NCI-H526 (cell line): Measurements from ENCODE around the gene ADARB2.
"Not testable (repeated sequence)": the region's sequence is repeated elsewhere in the genome, so short reads cannot be mapped to it uniquely, and the experiment has no call there.

Experiments
- DNase-seq, 2 experiments: peaks; one replicate each; lab custom pipeline; 2025; lab: John Stamatoyannopoulos, UW

ADARB2 gene

DNA sequence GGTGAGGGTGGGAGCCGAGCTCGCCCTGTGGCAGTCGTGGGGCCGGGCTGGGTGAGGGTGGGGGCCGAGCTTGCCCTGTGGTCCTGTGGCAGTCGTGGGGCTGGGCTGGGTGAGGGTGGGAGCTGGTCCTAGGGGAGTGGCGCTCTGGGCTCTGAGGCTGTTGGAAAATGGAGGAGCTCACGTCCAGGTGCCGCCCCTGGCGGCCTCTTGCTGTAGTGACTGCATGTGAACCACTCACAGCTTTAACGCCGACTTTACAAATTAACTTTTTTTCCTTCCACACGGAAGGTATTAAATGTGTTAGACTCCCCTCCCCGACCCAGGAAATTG is 368.5 kb downstream of the ADARB2 start:
- DNase-seq: no peak

DNA sequence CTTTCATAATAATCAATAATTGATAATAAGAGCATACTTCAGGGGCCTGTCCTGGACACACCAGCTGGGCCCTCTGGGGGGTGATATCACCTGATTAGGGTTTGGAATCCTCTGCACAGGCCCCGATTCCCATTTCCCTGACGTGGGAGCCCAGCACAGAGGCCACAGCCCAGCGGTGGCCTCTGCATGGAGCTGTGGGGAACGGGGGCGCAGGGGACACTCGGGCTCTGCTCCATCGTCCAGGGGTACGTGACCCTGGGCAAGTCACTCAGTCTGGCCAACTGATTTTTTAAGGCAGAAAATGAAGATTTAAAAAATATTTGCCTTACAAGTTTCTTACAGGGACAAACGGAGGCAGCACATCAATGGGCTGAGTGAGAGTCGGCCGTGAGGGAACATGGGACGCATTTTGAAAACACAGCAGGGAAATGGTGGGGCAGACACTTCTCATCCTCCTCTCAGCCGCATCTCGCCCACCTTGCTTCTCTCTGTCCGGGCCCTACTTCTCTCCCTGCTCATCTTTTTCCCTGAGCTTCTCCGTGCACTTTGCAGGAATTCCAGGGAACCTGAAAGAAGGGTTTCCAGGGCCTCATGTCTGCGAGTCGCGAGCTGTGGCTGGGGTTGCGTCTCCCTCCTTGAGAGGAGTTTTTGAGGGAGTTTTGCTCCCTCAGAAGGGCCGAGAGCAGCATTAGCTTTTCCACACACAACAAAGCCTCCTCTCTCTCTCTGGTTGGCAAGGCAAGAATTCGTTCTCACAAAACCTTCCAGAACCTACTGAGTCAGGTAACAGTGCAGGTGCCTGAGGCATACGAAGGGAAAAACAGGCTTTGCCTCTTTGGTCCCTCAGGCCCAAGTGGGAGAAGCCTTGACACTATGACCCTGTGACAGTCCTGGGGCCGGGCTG is 369.1 kb downstream of the ADARB2 start:
- DNase-seq: no peak

DNA sequence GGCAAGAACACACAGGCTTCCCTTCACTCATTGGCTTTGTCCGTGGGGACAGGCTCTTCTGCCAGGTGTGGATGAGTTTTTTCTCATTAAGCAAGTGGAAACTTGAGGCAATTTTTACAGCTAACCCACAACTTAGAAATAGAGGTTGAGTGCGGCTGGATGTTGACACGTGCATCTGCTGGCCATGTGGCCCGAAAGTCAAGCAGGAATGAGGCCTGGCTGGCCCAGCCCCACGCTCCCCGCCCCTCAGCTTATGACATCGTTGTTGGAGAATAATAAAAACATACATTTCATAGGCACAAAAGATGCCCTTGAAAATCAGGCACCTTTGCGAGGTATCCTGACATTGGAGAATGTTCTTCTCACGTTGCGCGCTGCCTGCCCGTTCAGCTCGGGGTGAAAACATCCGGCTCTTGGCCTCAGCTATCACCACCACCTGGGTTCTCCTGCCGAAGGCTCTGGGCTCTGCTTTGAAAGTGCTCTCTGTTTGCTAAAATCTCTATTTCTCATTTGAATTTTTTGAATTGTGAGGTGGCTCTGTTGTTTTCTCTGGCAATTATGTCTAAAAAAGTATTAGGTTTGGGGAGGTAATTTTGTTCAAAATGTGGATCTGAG is 370.4 kb downstream of the ADARB2 start:
- no peak for DNase-seq

DNA sequence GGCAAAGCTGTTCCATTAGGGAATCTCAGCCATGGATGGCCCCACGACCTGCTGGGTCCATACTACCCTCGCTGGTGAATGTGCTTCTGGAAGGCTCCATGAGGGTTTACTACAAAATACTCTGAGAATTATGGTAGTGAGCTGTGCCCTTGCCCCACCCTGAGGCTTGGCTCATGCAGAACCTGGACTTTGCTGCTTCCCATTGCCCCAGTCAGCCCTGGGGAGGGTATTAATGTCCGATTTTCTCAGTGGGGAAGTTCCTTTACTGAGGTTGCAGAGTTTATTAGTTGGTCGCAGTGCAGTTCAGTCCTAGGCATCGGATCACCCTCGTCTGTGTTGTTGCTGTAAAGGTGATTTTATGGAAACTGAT is 371.0 kb downstream of the ADARB2 start:
- no peak for DNase-seq

DNA sequence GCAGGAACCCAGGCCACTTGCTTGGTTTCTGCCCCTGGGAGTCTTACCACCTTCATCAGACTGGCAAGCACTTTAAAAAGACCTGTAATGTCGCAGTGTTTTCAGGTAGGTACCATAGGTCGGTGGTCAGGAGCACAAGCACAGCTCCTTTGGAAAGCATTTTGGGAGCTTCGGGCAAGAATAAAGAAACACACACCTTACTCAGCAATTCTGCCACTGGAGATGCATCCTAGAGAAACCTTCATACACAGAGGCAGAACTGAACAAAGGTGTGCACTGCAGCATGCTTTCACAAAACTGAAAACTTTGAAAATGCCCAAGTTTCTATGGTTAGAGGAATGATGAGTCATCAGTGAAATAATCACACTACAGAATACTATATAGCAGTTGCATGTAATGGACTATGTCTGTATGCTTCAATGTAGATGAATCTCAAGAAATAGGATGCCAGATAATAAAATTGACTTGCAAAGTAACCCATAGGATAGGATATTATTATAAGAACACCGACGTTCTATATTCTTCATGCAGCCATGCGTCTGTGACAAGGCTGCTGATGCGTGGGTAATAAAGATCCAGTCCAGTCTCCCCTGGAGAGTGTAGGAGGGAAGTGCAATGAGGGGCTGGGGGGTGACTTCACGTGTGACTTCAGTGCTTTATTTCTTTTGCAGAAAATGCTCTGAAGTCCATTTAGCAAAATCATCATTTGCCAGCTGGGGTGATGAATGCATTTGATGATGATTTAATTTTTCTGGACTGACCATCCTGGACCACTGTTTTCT is 371.6 kb downstream of the ADARB2 start:
- no peak for DNase-seq

DNA sequence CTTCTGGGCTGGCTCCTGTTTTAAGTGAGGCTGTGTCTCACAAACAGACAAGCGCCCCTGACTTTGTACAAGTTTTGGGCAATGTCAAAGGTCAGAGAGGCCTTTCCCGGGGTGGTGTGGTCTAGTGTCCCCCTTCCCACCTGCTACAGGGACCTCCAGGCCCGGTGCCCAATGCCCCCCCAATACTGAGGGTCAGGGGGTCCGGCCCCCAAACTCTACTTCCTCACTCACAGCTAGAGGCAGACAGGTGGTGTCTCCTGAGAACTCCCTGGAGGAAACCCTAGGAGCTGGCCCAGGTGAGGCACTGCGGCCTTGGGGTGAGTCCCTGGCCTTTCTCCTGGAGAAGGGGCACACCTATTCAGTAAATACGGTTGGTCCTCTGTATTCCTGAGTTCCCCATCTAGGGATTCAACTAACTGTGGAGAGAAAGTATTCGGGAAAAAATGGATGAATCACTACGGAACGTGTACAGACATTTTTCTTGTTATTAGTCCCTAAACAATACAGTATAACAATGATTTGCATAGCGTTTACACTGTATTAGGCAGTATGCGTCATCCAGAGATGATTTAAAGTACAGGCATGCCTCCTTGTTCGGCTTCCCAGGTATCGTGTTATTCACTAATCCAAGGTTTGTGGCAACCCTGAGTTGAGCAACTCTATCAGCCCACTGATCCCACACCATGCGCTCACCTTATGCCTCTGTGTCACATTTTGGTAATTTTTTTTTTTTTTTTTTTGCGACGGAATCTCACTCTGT is 373.0 kb downstream of the ADARB2 start:
- no peak for DNase-seq

DNA sequence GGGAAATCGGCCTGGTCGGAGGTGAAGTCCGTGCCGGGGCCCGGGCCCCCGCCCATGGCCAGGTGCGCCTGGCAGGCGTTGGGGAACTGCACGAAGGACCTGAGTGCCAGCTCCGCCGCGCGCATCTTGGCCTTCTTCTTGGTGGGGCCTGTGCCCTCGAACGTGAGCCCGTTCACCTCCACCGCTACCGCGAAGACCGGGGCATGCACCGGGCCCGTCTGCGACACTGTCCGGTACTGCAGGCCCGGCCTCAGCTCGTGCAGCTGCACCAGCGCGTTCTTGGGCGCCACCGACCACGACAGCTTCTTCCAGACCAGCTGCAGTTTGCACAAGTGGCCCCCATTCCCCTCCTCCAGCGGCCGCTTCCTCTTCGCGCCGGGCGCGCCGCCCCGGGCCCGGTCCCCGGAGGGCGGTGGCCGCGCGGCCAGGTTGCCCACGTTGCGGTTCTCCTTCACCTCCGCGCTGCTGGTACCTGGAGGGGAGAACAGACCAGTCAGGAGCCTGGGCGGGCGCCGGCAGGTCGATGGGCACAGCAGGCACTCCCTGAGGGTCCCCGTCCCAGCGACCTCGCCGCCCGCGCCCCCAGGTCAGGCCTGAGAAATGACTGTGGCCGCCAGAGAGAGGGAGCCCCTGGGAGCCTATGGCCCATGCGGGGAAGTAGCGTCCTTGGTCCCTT is 373.7 kb downstream of the ADARB2 start:
- no peak for DNase-seq

DNA sequence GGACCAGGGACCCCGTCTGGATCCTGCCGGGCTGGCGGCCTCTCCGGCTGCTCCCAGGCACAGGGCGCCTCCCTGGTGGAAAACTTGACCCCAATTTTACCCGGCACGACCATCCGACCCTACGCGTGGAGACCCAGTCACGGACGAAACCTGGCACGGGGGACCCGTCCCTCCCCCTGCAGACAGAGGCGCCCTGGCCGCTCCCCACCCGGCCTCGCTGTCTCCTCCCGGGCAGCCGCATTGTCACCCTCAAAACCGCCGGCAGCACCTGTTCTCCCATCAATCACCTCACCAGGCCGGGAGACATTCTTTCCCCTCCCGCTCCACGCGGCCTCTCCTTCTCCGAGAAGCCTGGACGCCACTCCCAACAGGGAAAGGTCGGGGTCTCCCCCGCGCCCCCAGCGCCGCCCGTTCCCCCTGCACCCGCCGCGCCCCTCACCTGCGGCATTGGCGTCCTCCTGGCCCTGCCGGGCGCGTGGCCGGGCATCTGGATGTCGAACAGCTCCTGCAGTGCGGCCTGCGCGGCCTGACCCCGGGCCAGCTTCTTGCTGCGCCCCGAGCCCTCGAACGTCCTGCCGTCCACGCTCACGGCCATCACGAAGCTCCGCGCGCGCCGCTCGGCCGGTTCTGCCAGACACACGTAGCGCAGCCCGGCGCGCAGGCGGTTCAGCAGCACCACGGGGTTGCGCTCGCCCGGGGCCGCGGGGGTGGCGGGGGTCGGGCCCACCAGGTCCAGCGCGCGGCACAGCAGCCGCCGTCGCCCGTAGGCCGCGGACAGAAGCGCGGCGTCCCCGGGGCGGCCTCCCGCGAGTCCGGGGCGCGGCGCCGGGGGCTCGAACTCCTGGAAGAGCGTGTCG is 374.5 kb downstream of the ADARB2 start:
- no peak for DNase-seq

DNA sequence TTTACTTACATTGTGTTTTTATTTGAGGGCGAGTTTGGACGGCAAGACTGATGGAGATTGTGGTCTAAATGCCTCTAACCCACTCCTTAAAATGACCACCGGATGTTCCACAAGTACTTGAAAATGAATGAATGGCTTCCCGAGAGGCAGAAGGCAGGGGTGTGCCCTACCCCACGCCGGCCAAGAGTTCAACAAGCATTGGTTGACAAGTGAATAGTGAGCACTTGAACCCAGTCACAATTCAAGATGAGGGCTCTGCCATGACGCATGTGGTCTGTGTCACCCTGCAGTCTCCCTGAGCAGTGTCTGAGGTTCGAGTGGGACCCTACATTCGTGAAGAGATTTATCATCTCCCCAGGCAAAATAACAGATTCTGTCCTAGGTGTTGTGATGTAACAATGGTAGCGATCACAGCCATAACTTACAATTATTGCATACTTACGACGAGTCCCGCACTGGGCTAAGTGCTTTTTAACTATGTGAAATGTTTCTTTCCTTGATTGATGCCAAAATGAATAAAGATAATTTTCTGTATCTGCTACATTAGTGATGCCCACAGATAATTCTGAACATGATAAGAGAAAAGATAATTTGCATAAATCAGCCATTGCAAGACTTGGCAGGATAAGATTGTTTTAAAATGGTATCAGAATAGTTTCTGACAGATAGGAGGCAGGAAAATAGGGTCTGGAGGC is 375.8 kb downstream of the ADARB2 start:
- DNase-seq: no peak

DNA sequence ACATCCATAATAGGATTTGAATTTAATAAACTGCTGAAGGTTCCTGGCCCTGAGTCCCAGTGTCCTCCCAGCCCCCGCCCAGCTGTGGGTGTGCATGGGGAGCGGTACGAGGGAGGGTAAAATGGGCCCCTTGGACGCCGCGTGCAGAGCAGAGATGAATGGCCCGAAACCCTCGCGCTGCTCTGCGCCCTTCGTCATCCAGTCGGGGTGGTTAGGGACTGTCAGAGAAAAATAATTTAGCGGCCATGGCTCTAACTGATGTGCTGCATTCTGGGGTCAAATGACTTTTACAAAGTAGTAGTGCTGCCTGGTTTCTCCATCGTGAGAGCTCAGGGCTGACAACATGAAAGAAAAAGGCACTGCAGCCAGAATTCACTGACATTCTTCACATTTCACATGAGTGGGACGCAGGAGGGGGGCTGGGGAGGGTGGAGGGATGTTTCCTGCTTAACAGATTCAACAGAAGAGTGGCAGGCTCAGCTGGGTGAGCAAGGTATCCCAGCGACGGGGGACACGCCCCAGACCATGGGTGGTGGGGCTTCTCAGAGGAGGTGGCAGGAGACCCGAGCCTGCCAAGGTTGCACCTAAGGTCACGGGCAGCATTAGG is 376.7 kb downstream of the ADARB2 start:
- peak in 1 of 2 experiments; percentile 18 for DNase-seq

DNA sequence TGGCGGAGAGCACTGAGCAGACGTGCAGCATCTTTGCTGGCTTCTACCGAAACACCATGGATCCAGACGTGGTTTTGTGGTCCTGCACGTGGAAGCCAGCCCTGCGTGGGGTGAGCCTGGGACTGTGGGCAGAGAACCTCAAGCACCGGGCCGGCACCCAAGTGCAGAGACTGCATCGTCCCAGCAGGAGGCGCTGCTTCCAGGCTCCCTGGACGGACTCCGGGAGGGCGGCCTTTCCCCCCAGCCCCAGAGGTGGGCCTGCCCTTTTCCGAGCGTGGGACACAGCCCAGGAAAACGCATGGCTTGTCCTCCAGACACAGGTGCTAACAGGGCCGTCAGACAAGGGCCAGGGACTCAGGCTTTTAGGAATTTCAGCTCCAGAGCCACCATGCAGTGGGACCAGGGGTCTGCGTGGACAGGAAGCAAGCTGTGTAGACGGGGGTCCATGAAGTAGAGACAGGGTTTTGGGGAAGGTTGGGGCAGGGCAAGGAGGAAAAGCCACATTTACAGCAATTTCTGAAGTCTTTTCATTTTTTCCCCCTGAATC is 377.2 kb downstream of the ADARB2 start:
- no peak for DNase-seq

DNA sequence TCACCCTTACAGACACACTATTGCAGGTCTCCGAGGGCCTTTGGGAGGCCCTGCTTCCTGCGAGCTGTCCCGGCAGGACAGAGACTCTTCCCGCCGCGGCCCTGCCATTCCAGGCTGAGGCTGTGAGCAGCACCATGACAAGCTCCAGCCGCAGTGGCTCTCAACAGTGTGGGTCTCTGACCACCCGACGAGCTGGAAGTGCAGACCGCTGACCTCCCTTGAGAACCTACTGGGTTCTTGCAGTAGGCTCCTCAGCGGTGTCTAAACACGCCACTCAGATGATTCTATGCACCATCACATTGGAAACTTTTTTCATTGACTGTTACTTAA is 377.7 kb downstream of the ADARB2 start:
- DNase-seq: no peak

DNA sequence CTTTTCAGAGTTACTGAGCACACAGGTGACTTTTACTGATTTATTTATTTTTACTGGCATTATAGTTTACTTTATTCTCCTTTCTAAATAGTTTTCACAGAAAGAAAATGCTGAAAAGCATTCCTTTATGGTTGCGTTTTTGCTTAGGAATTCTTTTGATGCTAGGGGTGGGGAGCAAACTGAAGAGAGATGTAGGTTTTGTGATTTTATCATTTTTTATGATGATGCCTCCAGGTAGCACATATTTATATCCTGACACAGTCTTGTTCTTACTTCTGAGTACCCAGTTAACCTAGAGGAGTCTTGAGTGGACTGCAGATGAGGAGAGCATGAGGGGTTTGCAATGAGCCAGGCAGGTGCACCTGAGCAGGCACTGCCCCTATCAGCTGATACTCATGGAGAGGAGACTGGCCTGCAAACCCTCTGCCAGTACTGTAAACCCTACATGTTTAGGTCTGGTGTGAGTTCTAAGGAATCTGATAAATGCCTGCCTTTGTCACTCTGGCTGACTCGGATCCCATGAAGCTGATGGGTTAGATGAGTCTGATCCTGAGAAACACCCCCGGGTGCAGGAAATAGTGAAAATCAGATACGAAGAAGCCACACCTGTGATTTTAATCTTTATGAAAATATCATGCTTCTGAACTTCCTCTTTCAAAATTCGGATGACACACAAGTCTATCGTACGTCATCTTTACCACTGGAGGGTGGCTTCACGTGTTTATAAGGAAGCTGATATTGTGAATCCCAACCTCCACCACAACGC is 378.3 kb downstream of the ADARB2 start:
- DNase-seq: no peak

DNA sequence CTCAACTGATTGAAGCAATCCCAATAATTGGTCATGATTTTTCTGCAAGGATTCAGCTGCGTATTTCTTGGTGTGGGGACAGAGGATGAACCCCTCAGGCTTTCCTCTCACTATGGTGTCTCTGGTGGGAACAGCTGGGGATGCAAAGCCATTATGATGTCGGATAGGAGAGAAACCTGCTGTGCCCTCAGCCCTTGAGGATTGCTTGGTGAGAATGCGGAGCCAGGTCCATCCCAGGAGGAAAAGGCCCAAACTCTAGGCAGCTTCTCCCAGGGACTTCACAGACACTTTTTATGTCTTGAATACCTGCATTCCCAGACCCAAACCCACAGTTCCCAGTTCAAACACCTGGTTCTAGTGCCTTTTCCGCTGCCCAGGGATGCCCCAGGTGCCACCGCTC is 379.2 kb downstream of the ADARB2 start:
- no peak for DNase-seq

DNA sequence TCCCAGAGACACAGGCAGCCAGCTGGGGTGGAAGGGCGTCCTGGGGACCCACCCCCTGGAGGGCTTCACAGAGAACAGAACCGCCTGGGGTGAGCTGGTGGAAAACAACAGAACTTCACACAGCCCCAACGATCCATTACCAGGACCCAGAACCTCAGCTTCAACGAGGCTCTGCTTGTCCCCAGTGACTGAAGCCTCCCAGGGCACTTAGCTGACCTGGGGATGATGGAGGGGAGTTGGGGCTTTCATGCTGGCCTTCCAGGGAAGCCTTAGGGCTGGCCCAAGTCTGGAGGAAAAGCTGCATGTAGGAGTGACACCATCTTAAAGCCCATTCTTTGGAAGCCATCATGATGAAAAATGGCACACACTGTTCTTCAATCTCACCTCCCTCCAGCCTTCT is 381.0 kb downstream of the ADARB2 start:
- no peak for DNase-seq

DNA sequence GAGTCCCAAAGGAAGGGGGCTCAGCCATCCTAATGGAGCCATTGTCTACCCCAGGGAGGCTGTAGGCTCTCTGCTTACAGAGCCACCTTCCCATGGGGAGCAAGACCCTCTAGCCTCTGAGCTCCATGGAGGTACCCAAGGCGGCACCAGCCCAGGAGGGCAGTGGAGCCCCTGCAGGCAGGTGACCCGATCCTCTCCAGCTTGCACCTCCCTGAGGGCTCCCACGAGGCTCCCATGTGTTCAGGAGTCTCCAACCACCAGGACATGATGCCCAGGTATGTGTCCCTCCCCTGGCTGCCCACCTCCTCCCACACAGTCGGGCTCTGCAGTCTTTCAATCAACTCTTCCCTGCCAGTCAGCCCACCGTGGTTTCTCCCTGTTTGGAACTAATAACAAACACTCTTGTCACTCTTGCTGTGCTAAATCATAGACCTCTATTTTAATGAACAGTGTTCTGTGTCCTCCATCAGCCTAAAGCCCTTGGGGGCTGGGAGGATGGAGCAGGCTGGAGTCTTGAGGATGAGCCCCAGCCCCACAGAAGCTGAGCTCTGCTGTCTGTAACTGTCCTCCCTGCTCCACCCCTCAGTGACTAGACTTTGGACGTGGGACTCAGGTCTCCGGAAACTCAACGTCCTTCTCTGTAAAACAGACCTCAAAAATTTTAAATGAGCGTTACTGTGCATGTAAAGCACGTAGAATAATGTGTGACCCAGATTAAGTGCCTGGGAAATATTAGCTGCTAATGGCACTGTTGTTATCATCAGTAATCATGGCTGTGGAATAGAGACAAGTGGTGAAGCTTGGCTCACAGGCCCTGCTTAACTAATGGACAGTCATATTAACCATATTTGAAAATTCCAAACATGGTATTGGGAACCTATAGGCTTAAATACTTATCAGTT is 382.3 kb downstream of the ADARB2 start:
- no peak for DNase-seq

DNA sequence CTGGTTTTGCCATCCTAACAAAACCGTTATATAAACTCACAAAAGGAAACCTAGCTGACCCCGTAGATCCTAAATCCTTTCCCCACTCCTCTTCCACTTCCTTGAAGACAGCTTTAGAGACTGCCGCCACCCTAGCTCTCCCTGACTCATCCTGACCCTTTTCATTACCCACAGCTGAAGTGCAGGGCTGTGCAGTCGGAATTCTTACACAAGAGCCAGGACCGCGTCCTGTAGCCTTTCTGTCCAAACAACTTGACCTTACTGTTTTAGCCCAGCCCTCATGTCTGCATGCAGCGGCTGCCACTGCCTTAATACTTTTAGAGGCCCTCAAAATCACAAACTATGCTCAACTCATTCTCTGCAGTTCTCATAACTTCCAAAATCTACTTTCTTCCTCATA is 385.0 kb downstream of the ADARB2 start:
- DNase-seq: not testable (repeated sequence)

DNA sequence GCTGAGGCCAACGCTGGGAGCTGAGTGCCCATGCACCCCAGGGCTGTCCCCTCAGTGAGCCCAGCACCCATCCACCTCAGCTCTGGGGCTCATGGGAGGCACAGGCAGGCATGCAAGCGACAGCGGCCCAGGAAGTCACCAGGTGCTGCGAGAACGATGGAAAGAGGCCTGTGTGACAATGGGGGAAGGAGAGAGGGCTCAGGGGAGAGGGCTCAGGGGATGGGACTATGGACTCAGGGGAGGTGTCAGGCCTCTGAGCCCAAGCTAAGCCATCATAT is 388.6 kb downstream of the ADARB2 start:
- DNase-seq: no peak
